Measurements from ENCODE around the gene MBOAT1.
"Not testable (repeated sequence)": the region's sequence is repeated elsewhere in the genome, so short reads cannot be mapped to it uniquely, and the experiment has no call there.

MBOAT1 gene

DNA sequence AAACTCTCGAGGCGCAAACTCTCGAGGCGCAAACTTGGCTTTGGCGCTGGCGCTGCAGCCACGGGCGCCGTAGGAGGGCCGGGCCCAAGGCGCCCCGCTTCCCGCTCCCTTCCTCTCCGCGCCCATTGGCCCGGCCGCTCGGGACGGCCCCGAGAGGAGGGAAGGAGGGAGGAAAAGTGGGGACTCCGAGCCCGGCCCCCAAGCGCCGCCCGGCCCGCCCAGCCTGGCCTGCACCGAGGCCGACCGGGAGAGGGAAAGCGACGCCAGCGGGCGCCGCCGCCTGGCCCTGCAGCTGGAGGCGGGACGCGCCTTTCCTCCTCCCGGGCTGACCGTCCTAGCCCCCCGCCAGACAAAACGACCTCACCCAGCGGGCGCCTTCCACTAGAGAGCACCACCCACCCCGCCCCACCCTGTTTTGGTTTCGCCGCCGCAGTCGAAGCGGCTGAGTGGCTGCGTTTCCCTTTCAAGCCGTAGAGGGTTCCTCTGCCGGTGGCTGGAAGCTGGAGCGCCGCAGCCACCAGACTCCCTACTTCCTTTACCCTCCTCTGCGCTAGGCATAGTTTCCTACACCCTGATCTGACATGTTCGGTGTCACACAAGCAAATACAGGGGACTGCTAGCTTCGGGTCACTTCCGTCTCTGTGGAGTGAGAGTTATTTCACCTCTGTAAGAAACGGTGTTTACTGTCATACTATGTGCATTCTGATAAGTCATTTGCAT is at the start of gene MBOAT1:
MBOAT1 (minus strand) TSS at position 78 of the 720 bp plus-strand sequence. CDS start 235 bp downstream, outside the sequence.
- DNase-seq (peak; percentile 74), ATAC-seq (peak; percentile 88)
- peak within 1 kb of the TSS; percentile 85 for H3K27ac Mint-ChIP-seq
- peaks cover 41% of the 10 kb centered on the region for H3K4me1 Mint-ChIP-seq
- H3K9me3 Mint-ChIP-seq: no peaks in the 10 kb centered on the region
- peak within 1 kb of the TSS; percentile 84 for H3K4me3 Mint-ChIP-seq
- H3K27me3 Mint-ChIP-seq: peaks cover 5% of the 10 kb centered on the region
- no peaks in the 10 kb centered on the region for H3K36me3 Mint-ChIP-seq (ENCODE audit: low read depth)

- no peaks in the 10 kb centered on the region for H3K4me1 Mint-ChIP-seq
- ATAC-seq (no peak), DNase-seq (no peak)
- peaks cover 8% of the 10 kb centered on the region for H3K27me3 Mint-ChIP-seq
- H3K27ac Mint-ChIP-seq: no peak overlapping the region
- no peaks in the 10 kb centered on the region for H3K9me3 Mint-ChIP-seq
- no peak overlapping the region for H3K4me3 Mint-ChIP-seq
- H3K36me3 Mint-ChIP-seq (ENCODE audit: low read depth): no peaks in the 10 kb centered on the region
Measured at GRCh38 chr6:20261685-20262084, 49.4 kb upstream of the MBOAT1 start.

- H3K36me3 Mint-ChIP-seq (ENCODE audit: low read depth): no peaks in the 10 kb centered on the region
- no peaks in the 10 kb centered on the region for H3K4me1 Mint-ChIP-seq
- ATAC-seq (no peak), DNase-seq (no peak)
- no peak overlapping the region for H3K4me3 Mint-ChIP-seq
- no peaks in the 10 kb centered on the region for H3K9me3 Mint-ChIP-seq
- H3K27me3 Mint-ChIP-seq: peaks cover 8% of the 10 kb centered on the region
- no peak overlapping the region for H3K27ac Mint-ChIP-seq
Measured at GRCh38 chr6:20260360-20260759, 48.1 kb upstream of the MBOAT1 start.

DNA sequence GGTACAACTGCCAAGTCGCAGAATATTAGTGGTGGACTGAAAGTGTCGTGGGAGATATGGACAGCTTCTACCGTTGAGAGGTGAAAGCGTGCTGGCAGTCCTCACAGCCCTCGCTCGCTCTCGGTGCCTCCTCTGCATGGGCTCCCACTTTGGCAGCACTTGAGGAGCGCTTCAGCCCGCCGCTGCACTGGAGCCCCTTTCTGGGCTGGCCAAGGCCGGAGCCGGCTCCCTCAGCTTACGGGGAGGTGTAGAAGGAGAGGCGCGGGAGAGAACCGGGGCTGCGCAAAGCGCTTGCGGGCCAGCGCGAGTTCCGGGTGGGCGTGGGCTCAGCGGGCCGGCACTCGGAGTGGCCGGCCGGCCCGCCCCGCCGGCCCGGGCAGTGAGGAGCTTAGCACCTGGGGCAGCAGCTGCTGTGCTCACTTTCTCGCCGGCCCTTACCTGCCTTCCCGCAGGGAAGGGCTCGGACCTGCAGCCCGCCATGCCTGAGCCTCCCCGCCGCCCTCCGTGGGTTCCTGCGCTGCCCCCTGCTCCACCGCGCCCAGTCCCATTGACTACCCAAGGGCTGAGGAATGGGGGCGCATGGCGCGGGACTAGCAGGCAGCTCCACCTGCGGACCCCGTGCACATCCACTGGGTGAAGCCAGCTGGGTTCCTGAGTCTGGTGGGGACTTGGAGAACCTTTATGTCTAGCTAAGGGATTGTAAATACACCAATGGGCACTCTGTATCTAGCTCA is 47.2 kb upstream of the MBOAT1 start:
- Mint-ChIP-seq H3K27ac (no peak overlapping the region), H3K36me3 (ENCODE audit: low read depth) (no peaks in the 10 kb centered on the region), H3K4me1 (no peaks in the 10 kb centered on the region), H3K9me3 (no peaks in the 10 kb centered on the region), H3K27me3 (peaks cover 8% of the 10 kb centered on the region), H3K4me3 (no peak overlapping the region)
- ATAC-seq: no peak
- no peak for DNase-seq

- Mint-ChIP-seq H3K36me3 (ENCODE audit: low read depth) (no peaks in the 10 kb centered on the region), H3K4me3 (no peak overlapping the region), H3K27me3 (peaks cover 4% of the 10 kb centered on the region), H3K9me3 (no peaks in the 10 kb centered on the region), H3K27ac (no peak overlapping the region), H3K4me1 (no peaks in the 10 kb centered on the region)
- no peak for DNase-seq
- ATAC-seq: no peak
Measured at GRCh38 chr6:20255428-20255827, 43.2 kb upstream of the MBOAT1 start.

GRCh38 chr6:20254295-20254694 is 42.0 kb upstream of the MBOAT1 start:
- no peak for DNase-seq
- Mint-ChIP-seq H3K9me3 (no peaks in the 10 kb centered on the region), H3K27ac (no peak overlapping the region), H3K36me3 (ENCODE audit: low read depth) (no peaks in the 10 kb centered on the region), H3K27me3 (peaks cover 4% of the 10 kb centered on the region), H3K4me3 (no peak overlapping the region), H3K4me1 (no peaks in the 10 kb centered on the region)
- no peak for ATAC-seq

- Mint-ChIP-seq H3K9me3 (no peaks in the 10 kb centered on the region), H3K27me3 (peaks cover 4% of the 10 kb centered on the region), H3K4me1 (no peaks in the 10 kb centered on the region)
Measured at GRCh38 chr6:20253021-20253420, 40.8 kb upstream of the MBOAT1 start.

DNA sequence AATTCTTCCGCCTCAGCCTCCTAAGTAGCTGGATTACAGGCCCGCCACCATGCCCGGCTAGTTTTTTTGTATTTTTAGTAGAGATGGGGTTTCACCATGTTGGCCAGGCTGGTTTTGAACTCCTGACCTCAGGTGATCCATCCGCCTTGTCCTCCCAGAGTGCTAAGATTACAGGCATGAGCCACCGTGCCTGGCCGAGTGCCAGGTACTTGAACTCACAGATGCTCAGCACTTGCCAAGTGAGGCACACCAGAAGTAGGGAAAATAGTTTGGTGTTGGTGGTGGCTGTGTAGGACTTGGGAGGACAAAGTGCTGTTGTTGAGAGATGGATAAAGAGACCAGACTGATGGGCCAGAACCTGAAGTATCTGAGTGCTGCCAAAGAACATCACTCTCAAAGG is 40.0 kb upstream of the MBOAT1 start:
- Mint-ChIP-seq H3K9me3 (no peaks in the 10 kb centered on the region), H3K36me3 (ENCODE audit: low read depth) (no peaks in the 10 kb centered on the region), H3K4me3 (no peak overlapping the region), H3K27ac (no peak overlapping the region), H3K27me3 (peaks cover 4% of the 10 kb centered on the region), H3K4me1 (no peaks in the 10 kb centered on the region)
- no peak for DNase-seq
- ATAC-seq: no peak

More at GRCh38 chr6:20253021-20253420, 40.8 kb upstream of the MBOAT1 start:
- no peak overlapping the region for H3K4me3 Mint-ChIP-seq
- no peaks in the 10 kb centered on the region for H3K36me3 Mint-ChIP-seq (ENCODE audit: low read depth)
- H3K27ac Mint-ChIP-seq: no peak overlapping the region
- ATAC-seq (no peak), DNase-seq (no peak)

DNA sequence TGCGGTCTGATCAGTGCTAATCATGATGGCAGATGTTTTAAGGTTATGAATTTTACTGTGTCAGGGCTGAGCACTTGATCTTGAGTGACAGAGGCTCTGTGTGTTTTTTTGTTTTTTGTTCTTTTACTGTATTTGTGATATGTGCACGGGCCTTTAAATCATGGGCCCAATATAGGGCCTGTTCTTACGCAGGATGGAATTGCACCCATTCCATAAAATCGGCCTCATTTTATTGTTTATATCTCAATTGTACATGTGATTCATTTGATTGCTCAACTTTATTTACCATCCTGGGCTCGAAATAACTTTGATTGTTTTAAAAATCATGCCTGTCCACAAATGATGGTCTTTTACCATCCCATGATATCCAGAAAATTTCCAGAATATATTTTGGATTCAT is 39.3 kb upstream of the MBOAT1 start:
- no peak overlapping the region for H3K4me3 Mint-ChIP-seq
- H3K9me3 Mint-ChIP-seq: no peaks in the 10 kb centered on the region
- no peaks in the 10 kb centered on the region for H3K4me1 Mint-ChIP-seq
- ATAC-seq (no peak), DNase-seq (no peak)
- H3K27ac Mint-ChIP-seq: no peak overlapping the region
- no peaks in the 10 kb centered on the region for H3K36me3 Mint-ChIP-seq (ENCODE audit: low read depth)
- peaks cover 4% of the 10 kb centered on the region for H3K27me3 Mint-ChIP-seq

- Mint-ChIP-seq H3K27ac (no peak overlapping the region), H3K4me3 (no peak overlapping the region), H3K36me3 (ENCODE audit: low read depth) (no peaks in the 10 kb centered on the region), H3K4me1 (no peaks in the 10 kb centered on the region), H3K9me3 (peaks cover 9% of the 10 kb centered on the region), H3K27me3 (no peaks in the 10 kb centered on the region)
- ATAC-seq: no peak
- no peak for DNase-seq
Measured at GRCh38 chr6:20246125-20246524, 33.9 kb upstream of the MBOAT1 start.

GRCh38 chr6:20244807-20245681 is 32.8 kb upstream of the MBOAT1 start:
- not testable (repeated sequence) for H3K27ac Mint-ChIP-seq; H3K9me3 Mint-ChIP-seq; H3K27me3 Mint-ChIP-seq; H3K4me3 Mint-ChIP-seq; DNase-seq; H3K36me3 Mint-ChIP-seq (ENCODE audit: low read depth); H3K4me1 Mint-ChIP-seq; ATAC-seq

- H3K27ac Mint-ChIP-seq: no peak overlapping the region
- ATAC-seq: no peak
Measured at GRCh38 chr6:20243288-20243687, 31.0 kb upstream of the MBOAT1 start.

DNA sequence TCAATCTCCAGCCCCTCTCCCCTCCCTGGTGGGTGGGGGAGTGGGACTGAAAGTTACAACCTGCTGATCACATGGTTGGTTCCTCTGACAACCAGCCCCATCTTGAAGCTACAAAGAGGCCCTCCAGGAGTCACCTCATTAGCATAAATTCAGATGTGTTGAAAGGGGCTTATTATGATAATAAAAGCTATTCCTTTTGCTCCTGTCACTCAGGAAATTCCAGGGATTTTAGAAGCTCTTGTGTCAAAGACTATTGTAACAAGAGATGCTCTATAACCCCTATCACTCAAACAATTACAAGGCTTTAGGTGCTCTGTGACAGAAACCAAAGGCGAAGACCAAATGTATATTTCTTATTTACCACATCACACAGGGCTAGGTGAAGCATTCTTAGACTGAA is 30.1 kb upstream of the MBOAT1 start:
- Mint-ChIP-seq H3K9me3 (peaks cover 9% of the 10 kb centered on the region), H3K27ac (no peak overlapping the region), H3K27me3 (no peaks in the 10 kb centered on the region), H3K4me1 (no peaks in the 10 kb centered on the region), H3K36me3 (ENCODE audit: low read depth) (no peaks in the 10 kb centered on the region), H3K4me3 (no peak overlapping the region)
- ATAC-seq (no peak), DNase-seq (no peak)

More at GRCh38 chr6:20243288-20243687, 31.0 kb upstream of the MBOAT1 start:
- Mint-ChIP-seq H3K4me3 (no peak overlapping the region), H3K4me1 (no peaks in the 10 kb centered on the region), H3K9me3 (peaks cover 9% of the 10 kb centered on the region), H3K36me3 (ENCODE audit: low read depth) (no peaks in the 10 kb centered on the region), H3K27me3 (no peaks in the 10 kb centered on the region)
- DNase-seq: no peak

DNA sequence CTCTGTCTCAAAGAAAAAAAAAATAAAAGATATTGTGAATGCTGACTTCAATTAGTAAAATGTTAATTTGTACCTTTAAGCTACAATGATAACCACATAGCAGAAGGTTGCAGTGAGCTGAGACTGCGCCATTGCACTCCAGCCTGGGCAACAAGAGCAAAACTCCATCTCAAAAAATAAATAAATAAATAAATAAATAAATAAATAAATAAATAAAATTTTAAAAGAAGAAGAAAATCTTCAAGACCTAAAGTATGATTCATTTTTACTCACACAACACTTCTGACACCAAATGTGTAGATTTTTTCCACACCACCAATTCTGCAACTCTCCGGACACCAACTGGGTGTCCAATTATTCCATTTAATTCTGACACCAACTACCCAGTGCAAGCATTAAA is 28.8 kb upstream of the MBOAT1 start:
- DNase-seq (no peak), ATAC-seq (no peak)
- Mint-ChIP-seq H3K27me3 (no peaks in the 10 kb centered on the region), H3K36me3 (ENCODE audit: low read depth) (no peaks in the 10 kb centered on the region), H3K4me1 (no peaks in the 10 kb centered on the region), H3K9me3 (peaks cover 9% of the 10 kb centered on the region), H3K4me3 (no peak overlapping the region), H3K27ac (no peak overlapping the region)

Data from activated naive CD8-positive, alpha-beta T cell treated with anti-CD3 and anti-CD28 coated beads, Interleukin-2, amount 50 U/mL, for 24 hours (primary cell).